DMS53 treated with DMSO at 0.1 percent for 48 hours (cell line): ENCODE data around the gene MAML2.
"Not testable (repeated sequence)": the region's sequence is repeated elsewhere in the genome, so short reads cannot be mapped to it uniquely, and the experiment has no call there.

ENCODE experiments used
- DNase-seq: peaks from one replicate; lab custom pipeline; 2025; ENCODE audit not compliant: unreplicated experiment; lab: John Stamatoyannopoulos, UW

MAML2 gene

DNA sequence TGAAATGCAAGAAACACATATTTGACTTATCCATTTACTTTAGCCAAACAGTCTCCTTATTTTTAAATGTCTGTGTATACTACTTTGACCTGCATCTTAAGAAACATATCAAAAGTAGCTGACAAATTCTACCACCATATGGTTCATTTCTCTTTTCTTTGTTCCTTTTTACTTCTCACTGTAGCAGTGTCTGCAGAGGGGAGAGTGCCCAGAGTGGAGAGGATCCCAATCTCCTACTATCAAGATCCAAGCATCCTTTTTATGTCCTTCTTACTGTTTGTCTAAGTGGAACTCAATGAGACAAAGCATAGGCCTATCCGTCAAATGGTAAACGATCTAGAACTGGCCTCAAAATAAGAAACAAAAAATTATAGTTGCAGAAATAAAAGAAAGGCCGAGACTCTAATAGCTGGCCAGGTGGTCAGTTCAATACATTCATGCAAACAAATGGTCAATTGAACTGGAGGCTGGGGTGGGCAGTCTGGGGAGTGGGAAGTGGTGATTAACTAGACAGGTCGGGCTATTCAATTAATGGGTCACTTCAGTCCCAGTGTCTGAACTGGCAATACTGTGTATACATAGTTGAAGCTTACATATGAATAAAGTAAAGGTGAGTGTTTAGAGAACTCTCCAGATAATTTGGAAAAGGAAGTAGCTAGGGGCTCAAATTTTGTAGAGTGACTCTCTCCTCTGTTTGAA is 149.1 kb downstream of the MAML2 start:
- no peak for DNase-seq

DNA sequence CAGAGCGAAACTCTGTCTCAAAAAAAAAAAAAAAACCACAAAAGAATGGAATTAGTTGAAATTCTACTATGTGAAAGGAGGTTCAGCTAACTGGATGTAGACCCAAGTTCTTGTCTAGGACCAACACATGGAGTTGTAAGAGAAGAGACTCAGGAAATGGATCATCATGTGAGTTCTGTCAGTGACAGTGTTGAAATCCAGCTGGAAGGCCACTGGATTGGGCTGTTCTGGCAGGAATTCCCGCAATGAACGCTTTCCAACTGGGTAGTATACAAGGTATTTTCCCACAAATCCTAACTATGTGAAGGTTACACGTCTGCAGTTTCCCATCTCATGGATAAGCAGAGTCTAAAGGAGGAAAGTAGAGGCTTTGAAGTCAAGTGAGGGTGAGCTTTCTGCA is 151.2 kb downstream of the MAML2 start:
- no peak for DNase-seq

DNA sequence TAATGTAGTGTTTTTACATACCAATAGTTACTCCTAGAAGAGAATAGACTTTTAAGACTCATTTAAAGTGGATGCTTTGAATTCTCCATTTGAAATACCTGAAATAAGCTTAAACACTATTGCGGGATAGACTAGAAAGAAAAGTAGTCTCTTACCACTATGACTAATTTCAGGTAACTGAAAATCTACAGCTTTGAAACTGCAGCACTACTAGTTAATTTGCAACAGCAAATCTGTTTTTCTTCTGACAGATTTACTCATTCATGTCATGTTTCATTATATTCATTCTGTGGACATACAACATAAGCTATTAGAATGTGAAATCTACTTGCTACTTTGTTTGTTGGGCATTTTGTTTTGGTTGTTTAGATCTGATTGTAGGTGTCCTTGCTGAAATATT is 153.6 kb downstream of the MAML2 start:
- no peak for DNase-seq

DNA sequence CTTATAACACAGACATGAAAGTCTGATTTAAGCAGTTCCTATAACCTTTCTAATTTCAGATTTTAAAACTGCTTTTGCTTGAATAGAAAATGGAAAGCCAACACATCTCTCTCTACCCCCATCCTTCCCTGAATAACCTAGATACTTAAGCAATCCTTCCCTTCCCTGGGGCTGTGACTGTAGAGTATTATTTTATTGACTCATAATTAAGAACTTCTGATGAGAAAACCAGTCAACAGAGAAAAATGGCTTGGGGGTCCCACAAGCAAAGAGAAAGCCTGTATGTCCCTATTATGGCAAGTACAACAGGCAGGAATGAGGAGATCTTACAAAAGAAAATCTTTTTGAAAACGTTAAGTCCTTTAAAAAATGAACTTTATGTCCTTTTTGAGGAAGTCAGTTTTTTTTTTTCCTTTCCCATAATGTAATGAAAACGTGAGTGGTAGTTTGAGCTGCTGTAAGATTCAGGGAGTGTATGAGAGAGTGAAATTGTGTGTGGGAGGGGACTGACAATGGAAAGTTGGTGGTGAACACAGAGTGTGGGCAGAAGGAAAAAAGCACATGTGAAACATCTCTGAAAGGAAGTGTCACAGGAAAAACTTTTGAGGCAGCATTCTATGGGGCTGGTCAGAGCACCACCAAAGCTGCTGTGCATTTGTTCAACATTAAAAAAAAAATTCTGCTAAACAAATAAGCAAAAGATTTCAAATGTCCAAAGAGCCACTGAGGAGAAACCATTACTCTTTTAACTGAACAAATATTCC is 154.6 kb downstream of the MAML2 start:
- no peak for DNase-seq

DNA sequence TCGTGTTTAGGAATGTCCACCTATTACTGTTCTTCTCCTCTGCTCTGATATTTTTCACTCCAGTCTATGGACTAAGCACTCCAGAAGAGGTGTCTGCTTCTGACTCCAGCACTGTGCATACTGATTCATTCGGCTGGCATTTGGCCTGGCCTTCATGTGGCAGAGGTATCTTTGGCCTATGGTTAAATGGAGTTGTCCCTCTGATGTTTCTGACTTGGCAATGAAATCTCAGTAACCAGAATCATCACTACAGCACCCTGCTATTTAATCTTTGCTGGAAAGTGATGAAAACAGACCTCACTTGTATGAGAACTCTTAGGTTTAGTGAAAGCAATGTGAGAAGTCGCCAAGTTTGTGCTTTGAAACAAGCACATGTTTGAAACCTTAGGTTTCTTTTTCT is 155.2 kb downstream of the MAML2 start:
- no peak for DNase-seq

DNA sequence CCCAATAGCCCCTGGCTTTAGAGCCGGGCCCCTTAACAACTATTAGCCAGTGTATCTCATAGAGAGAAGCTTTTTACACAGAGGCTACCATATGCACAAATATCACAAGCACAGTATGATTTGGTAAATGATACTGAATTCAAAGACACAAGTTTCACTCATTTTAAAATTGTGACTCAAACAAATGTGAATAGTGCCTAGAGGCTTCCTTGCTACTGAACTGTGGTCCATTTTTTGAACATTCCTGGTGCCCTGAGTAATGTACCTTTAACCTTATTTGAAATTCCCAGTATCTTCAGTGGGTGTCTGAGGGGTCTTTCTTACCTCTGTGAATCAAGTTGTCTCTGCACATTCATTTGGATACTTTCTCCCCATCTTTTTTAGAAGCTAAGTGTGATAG is 156.2 kb downstream of the MAML2 start:
- DNase-seq, result no peak

DNA sequence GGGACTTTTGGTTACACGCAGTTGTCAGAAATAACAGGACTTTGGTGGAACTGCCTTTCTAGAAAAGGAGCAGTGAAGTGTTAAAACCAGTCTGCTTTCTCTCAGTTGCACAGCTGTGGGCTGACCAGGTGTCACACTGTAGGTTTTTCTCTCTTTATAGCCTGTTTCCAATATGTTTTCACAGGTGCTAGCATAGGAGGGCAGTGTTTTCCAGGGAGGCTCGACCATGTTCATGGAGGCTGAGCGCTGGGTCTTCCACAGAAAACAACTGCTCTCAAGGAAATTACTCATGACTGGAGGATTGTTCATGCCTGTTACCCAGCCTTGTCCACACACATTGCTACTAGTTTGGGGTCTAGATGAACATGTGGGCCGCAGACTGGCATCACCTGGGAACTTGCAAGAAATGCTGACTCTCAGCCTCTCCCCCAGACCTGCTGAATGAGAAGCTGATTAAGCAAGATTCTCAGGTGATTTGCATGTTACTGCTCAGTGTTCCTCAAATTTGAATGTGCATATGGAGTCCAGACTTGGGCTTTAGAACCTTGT is 157.7 kb downstream of the MAML2 start:
- no peak for DNase-seq

DNA sequence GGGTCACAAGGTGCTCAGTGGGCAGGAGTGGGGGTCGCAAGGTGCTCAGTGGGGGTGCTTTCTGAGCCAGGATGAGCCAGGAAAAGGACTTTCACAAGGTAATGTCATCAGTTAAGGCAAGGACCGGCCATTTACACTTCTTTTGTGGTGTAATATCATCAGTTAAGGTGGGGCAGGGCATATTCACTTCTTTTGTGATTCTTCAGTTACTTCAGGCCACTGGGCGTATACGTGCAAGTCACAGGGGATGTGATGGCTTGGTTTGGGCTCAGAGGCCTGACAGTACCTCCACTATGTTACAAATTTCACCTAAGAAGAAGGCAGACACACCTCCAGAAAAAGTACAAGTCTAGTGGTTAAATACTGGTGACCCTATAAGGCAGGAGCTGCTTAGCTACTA is 162.1 kb downstream of the MAML2 start:
- not testable (repeated sequence) for DNase-seq

DNA sequence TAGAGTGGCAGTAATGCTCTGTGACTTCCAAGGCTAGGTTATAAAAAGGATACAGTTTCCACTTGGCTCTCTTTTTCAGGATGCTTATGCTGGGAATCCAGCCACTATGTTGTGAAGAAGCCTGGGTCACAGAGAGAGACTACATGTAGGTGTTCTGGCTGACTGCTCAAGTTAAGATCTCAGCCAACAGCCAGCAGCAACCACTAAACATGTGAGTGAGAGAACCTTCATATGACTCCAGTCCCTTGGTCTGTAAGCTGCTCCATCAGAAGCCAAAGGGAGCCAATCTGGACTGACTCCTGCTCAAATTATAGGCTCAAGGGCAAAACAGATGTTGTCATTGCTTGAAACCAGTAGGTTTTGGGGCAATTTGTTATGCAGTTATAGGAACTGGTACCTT is 162.7 kb downstream of the MAML2 start:
- no peak for DNase-seq

DNA sequence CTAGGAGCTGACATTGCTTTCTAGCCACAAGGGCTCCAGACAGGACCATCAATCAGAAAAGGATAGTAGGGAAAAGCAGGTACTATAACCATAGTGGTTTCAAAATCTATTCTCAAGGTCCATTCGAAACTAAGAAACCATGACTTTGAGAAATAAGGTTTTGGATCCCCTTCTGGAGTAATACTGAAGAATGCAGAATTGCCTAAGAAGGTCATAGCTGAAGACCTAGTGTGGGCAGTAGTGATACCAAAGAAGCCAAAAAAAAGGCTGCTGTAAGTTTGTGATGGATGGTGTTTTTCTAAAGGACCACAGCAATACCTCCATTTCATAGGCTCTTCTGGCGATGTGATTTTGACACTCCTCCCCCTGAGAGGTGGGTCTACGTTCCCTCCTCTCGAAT is 163.1 kb downstream of the MAML2 start:
- no peak for DNase-seq

DNA sequence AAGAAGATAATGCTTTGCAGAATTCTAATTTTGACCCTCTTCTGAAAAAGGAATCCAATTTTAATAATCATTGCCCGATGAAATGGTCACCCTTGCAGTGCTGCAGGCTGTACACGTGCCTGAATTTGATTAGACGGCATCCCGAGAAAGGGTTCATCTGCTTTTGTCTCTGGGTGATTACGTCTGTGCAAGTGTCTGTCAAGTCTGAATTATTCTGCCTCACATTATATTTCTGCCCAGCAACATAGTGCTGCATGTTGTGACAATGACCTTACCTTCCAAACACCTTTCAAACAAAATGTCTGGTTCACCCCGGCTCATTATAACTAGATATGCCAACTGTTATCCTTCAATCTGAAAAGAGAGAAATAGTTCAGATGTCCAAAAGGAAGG is 164.1 kb downstream of the MAML2 start:
- no peak for DNase-seq

DNA sequence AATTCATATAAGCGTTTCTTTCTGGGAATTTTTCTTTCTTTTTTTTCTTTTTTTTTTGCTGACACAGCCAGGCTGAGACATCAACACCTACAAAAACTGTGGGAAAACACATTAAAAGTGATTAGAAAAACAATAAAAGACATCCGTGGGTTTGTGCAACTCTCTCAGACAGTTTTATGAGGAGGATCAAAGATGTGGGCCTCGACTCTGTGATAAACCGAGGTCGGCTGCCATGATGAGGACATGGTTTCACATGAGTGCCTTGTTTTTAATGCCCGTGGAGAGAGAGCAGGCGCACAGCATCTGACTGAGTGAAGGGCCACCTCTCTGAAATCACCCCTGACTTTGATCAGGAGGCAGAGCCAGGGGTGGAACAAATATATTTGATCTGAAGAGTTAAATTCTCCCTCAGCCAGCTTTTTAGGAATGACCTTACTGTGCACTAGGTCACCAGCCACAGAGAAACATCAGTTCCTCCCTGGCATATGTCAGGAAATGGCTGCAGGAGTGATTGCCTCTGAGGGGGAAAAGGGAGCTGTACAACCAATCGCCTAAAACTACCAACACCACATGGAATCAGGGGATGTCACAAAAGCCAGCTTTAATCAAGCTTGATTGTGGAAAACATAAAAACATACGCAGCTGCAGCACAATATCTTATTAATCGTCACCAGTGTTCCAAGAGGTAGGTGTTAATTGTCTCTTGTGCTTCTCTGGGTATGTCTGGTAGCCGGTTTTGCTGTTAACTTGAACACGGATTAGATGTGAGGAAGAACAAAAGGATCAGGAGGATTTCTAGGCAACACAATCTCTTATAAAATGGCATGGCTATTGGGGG is 164.7 kb downstream of the MAML2 start:
- DNase-seq, result no peak

DNA sequence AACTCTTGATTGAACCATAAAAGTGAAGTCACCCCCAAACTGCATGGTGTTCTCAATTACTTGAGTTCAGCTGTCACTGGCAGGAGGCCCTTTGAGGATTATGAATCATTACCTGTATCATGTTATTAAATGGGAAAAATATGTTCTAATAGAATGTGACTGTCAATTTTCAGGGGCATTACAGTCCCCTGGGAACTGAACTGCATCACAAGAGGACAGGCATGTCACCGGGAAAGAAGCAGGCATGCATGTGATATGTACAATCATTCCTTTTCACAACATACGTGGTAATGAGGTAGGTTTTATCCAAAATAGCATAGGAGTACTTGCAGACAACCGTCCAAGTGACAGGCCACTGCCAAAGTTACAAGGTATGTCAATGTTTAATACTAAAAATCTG is 165.8 kb downstream of the MAML2 start:
- no peak for DNase-seq

DNA sequence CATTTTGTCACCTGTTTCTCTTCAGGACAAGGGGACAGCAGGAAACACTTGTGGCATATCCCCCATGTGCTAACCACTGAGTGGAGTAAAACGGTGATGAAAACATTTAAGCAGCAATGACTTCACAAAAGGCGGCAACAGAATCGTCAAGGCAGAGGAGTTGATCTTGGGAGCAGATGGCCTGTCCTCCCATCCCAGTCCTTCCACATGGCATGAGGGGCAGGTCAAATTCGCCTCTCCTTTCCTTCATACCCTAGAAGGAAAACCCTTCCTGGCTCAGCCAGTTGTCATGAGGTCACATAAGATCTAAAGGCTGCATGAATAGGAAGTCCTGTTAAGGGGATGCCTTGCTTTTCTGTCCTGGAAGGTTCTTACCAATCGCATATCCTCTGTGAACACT is 169.1 kb downstream of the MAML2 start:
- DNase-seq, result no peak

DNA sequence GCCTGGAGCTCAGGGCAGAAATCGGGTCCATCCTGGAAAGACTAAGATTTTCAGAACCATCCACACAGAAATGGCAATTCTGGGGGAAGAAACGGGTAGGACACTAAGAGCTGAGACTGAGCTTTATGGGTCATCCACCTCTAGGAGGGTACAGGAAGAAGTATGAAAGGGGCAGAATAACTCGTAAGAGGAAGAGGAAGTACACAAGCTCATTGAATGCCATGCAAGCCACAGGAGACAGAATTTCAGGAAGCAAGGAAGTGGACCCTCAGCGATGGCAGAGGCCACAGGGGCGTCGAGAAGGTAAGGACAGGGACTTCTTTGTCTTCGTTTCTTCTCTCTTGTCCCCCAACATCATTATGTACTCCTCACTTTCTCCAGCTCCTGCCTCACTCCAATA is 169.6 kb downstream of the MAML2 start:
- no peak for DNase-seq

DNA sequence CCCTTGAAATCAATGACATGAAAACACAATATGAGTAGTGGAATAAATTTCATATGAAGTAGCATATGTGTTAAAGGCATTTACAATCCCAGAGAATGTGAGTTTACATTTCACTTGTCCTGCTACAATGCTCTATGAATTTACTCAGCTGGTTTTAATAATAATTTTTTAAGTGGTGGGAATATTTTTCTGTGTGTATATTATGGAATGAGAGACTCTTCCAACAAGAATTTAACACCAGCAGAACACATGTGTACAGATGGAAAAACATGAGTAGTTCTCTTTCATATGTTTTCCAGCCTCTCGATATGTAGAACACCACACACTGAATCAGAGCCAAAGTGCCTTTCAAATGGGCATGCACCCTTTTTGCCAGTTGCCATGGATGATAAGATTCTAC is 170.4 kb downstream of the MAML2 start:
- no peak for DNase-seq

DNA sequence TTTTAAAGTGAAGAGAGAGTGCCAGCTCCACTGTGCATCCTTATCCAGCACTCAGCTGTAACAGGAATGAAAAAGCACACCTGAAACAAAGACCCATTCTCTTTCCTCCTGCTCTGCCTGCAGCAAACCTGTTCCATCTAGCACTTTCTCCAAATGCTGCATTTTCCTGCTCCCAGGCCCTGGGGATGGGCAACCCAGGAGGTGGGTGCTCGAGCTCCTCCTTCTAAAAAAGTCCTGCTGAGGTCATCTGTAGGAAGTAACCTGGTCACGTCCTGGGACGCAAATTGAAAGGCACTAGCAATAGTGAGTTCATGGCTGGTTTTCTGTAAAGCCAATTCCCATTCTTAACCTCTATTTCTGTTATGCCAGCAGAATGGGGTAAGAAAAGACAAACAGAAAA is 173.7 kb downstream of the MAML2 start:
- no peak for DNase-seq

DNA sequence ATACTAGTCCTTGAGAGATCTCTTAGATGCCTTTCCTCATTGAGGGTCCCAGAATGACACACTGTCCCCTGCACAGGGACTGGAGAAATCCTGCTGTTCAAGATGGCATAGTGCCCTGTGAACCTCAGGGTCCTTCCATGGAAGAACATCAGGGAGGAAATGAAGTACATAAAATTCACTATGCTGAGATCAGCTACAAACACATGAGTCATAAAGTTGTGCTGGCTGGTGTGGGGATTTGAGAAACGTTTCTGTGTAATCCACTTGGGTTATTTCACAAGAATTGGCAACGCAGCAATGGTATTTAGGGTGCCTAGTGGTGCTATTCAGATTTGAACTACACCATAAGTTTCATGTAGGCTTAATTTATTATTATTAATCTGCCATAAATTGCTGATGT is 174.4 kb downstream of the MAML2 start:
- no peak for DNase-seq

DNA sequence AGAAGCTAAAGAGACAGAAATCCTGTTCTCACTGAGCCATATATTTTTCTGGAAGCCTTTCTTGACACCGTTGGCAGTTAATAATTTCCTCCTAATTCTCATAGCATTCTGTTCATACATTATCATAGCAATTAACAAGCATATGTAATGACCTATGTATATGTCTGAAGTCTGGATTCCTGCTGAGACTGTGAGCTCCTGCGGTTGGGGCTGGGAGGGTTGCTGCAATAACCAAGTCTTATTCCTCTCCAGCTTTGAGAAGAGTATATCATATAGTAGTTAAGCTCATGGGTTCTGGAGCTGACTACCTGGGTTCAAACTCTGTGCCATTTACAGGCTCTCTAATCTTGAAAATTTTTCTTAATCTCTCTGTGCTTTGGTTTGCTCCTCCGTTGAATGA is 175.2 kb downstream of the MAML2 start:
- DNase-seq, result no peak

DNA sequence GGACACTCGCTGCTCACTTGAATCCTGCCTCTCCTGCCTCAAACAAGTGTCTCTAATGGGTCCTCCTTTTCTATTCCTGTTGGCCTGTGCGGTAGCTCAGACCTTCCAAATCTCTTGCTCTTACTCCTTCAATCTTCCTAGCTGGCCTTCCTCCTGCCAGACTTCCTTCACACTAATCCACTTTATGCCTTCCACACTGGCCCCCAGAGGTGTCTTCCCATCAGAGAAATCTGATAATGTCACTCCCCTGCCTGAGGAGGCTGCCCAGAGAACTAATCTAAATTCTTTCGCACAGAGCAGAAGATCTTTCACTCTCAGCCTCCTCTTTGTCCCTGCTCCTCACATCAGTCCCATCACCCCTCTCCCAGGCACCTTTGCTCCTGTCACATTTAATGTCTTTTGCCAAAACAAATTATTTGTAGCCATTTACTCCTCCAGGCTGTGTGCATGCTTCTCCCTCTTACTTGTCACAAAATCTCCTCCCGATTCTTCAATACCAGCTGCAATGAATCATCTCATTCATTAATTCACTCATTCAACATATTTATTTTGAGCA is 175.7 kb downstream of the MAML2 start:
- no peak for DNase-seq

DNA sequence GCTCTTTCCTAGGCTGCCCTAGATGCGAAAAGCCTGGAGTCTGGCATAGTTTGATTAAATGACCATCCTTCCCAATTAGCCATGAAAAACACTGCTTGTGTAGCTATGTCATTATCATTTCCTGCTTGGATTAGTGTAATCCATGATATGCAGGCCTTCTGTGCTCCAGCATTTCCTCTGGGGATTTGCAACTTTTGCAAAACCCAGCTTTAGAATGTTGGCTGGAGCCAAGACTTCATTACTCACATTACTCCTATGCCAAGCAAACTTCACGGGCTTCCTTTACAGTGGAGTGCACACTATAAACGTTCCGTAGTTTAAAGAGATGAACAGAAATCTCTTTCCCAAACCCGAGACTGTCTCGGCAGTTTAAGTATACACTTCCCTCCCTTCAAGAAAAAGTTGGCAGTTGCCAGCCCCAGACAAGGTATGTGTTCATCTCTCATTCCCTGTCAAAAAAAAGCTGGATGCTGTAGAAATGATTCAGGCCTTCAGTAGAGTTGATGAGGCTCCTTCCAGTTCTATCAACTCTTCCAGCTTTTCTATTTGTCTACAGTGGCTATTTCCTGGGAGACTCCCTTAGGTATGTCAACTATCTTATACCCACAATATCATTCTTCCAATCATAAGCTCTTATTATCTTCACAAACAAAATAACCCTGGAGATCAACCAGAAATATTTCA is 180.0 kb downstream of the MAML2 start:
- no peak for DNase-seq
